Urothelium cell line (cell line): Measurements from ENCODE around the gene TMEM63A.
"Not testable (repeated sequence)": the region's sequence is repeated elsewhere in the genome, so short reads cannot be mapped to it uniquely, and the experiment has no call there.

Source experiments
- DNase-seq: peaks from one replicate; pipeline ENCODE4 v3.0.0; 2011; ENCODE audit warnings: low spot score, mixed read lengths
- FAIRE-seq: peaks from 2 replicates; lab custom pipeline; 2011; peaks lifted over from hg19 to GRCh38; lab: Jason Lieb, UNC

The TMEM63A gene

DNA sequence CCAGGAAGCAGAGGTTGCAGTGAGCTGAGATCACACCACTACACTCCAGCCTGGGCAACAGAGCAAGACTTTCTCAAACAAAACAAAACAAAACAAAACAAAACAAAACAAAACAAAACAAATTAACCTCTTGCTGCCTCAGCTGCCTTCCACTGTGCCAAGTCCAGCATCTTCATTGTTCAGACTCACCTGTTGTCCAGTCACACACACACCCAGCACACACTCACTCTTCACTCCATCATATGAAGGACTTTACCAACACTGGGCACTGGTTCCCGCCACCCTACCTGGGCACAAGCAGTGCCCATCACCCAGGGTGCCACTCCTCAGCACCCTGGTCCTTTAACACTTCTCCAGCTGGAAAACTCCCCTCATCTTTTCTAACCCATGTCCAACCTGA, 27.3 kb upstream of the TMEM63A start:
- no peak for DNase-seq
- FAIRE-seq = no peak

DNA sequence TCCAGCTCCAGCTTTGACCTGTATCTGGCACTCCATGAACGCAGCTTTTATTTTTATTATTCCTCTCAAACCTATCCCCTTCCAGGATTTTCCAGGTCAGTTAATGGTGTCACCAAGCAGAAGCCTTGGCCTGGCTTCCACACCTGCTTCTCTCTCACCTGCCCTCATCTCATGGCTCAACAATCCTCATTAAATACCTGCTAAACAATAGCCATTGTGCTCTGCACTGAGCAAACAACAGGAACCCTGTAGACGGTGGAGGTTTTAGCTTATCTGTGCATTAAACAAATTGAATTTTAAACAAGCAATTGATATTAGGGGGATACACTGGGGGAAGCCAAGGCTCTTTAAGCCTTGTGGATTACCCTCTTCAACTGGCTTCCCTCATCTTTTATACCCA, 26.6 kb upstream of the TMEM63A start:
- FAIRE-seq (no peak), DNase-seq (no peak)

GRCh38 chr1:225908013-225908640, 25.9 kb upstream of the TMEM63A start:
- DNase-seq = no peak
- FAIRE-seq = no peak

DNA sequence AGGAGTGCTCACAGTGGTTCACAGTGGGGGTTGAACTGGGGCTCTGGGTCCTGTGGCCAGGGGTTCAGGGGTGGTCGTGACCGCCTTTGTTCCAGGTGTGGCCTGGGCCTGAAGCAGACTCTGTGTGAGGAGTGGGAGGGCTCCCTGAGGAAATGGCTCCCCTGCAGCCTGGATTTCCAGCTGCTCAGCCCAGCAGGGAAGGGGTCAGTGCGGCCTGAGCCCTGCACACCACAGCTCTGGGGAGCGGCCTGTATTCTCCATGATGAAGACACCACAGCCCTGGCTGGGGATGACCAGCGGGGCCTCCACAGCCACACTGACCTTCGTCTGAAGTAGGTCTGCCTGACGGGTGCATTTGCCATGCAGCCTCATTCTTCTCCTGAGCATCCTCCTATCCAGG, 25.2 kb upstream of the TMEM63A start:
- no peak for FAIRE-seq
- no peak for DNase-seq

DNA sequence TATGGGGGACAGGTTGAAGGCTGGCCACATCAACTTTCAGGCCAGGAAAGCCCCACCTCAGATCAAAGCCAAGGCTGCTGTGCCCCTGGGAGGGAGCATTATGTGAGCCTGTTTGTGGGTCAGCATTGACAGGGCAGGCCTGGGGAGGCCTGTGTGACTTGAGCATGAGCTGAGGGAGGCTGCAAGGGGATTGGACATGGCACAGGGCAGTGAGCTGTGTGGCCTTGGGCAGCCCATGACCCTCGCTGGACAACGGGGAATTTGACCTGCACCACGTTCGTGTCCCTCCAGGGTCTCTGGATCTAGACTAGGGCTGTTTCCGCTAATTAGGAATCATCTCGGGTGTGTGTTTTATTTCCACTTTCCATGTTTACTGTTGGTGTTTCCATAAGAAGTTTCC, 24.3 kb upstream of the TMEM63A start:
- DNase-seq = no peak
- no peak for FAIRE-seq

- FAIRE-seq (no peak), DNase-seq (no peak)
Observed at GRCh38 chr1:225903623-225904022, 21.4 kb upstream of the TMEM63A start.

GRCh38 chr1:225899044-225899925, 17.1 kb upstream of the TMEM63A start:
- FAIRE-seq (no peak), DNase-seq (no peak)

- FAIRE-seq (no peak), DNase-seq (no peak)
Observed at GRCh38 chr1:225897595-225898514, 15.7 kb upstream of the TMEM63A start.

GRCh38 chr1:225896937-225897549, 14.9 kb upstream of the TMEM63A start:
- FAIRE-seq (no peak), DNase-seq (peak; percentile 75)

DNA sequence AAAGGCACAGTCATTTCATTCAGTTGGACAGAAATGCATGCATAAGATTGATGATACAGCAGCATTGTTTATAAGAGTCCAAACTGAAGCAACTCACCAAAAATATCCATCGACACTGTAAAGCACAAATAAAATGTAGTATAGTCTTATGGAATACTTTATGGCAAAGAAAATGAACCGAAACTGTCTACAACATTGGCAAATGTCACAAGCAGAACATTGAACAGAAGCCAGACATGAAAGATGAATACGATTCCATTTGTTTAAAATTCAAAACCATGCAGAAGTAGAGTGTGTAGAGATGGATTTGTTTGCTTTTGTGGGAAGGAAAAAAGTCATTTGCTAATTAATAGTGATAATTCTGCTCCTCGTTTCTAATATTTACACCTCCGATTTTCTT, 14.3 kb upstream of the TMEM63A start:
- FAIRE-seq = no peak

DNA sequence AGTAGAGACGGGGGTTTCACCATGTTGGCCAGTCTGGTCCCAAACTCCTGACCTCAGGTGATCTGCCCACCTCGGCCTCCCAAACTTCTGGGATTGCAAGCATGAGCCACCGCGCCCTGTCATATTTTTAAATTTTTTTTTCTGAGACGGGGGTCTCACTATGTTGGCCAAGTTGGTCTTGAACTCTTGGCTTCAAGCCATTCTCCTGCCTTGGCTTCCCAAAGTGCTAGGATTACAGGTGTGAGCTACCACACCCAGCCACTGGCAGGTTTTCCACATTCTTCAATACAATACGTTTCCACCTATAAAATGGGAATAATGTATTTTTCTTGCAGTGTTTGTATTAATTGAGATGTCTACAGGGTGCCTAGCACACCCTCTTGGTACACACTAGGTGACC, 10.1 kb upstream of the TMEM63A start:
- DNase-seq = no peak
- FAIRE-seq = no peak

More for the DNA sequence above, 14.3 kb upstream of the TMEM63A start:
- DNase-seq = no peak

DNA sequence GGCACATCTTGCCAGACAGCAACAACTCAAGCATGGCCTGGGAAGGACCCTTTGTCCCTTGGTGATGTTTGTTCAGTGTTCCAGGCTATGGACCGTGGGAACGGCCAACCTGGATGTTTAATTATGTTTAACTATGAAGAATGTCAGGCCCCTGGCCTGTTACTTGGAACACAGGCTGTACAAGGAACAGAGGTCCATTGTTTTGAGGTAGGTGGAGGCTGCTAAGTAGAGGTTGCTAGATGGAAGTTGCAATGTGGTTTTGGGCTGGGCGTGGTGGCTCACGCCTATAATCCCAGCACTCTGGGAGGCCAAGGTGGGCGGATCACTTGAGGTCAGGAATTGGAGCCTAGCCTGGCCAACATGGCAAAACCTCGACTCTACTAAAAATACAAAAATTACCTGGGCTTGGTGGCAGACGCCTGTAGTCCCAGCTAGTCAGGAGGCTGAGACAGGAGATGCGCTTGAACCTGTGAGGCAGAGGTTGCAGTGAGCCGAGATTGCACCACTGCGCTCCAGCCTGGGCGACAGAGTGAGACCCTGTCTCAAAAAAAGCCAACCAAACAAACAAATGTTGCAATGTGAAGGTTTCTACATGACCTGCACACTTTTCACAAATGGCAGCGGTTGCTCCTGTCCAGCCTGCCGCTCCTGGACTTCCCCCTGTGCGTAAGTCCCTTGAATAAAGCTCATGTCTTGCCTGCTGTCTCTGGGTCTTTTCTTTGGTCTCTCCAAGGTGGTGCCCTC, 9.2 kb upstream of the TMEM63A start:
- FAIRE-seq (no peak), DNase-seq (peak; percentile 38)

GRCh38 chr1:225890346-225891228, 8.4 kb upstream of the TMEM63A start:
- FAIRE-seq = no peak
- DNase-seq = no peak

GRCh38 chr1:225889743-225890142, 7.6 kb upstream of the TMEM63A start:
- DNase-seq (no peak), FAIRE-seq (no peak)

- no peak for DNase-seq
- no peak for FAIRE-seq
Observed at GRCh38 chr1:225888898-225889601, 6.9 kb upstream of the TMEM63A start, which contains the start of gene LEFTY1. LEFTY1 (minus strand) TSS chr1:225889146; CDS start chr1:225889066, 80 bp downstream.

GRCh38 chr1:225888289-225888897, 6.2 kb upstream of the TMEM63A start:
- DNase-seq (no peak), FAIRE-seq (no peak)

- FAIRE-seq = not testable (repeated sequence)
Observed at GRCh38 chr1:225887554-225888288, 5.5 kb upstream of the TMEM63A start.

GRCh38 chr1:225887030-225887314, 4.8 kb upstream of the TMEM63A start:
- FAIRE-seq (no peak), DNase-seq (no peak)

More at GRCh38 chr1:225887554-225888288, 5.5 kb upstream of the TMEM63A start:
- not testable (repeated sequence) for DNase-seq
